H1 (cell line): ENCODE measurements around the gene PI4KA.

Experiments used
- EP300 ChIP-seq, 2 experiments: IDR thresholded peaks; 1 replicate in 1 of 2; 2 replicates in 1 of 2; pipeline ENCODE4 v1.6.1; 2011 to 2012; ENCODE audit warnings: low read depth in 2 of 2, low read length in 2 of 2, mild to moderate bottlenecking in 2 of 2, borderline replicate concordance in 1 of 2, inconsistent platforms in 1 of 2, moderate library complexity in 1 of 2
- GABPA ChIP-seq: IDR thresholded peaks from 2 replicates; pipeline ENCODE4 v1.6.1; 2011; ENCODE audit warnings: mild to moderate bottlenecking, low read length, moderate library complexity, borderline replicate concordance; ENCODE audit not compliant: insufficient read depth
- HDAC2 ChIP-seq, 2 experiments: fragments of 300-600 bp in 1 of 2; sonication (generic) in 1 of 2; IDR thresholded peaks; 2 replicates each; pipeline ENCODE4 v1.6.1; 2011 to 2012; ENCODE audit warnings: low read depth in 2 of 2, low read length in 2 of 2, mild to moderate bottlenecking in 2 of 2, moderate library complexity in 2 of 2, borderline replicate concordance in 1 of 2, inconsistent platforms in 1 of 2
- JUND ChIP-seq: IDR thresholded peaks from 2 replicates; pipeline ENCODE4 v1.6.1; 2011; ENCODE audit warnings: mild to moderate bottlenecking, improper control_type of control experiment, low read length
- POLR2A ChIP-seq, 2 experiments: IDR thresholded peaks; 1 replicate in 1 of 2; 2 replicates in 1 of 2; pipeline ENCODE4 v1.6.1; 2011; ENCODE audit warnings: low read depth in 2 of 2, low read length in 2 of 2, mild to moderate bottlenecking in 2 of 2; ENCODE audit errors: control extremely low read depth in 1 of 2
- RAD21 ChIP-seq, 2 experiments: IDR thresholded peaks in 1 of 2; conservative IDR thresholded peaks in 1 of 2; 2 replicates each; pipeline ENCODE4 v1.6.1; 2011; ENCODE audit warnings: low read depth in 2 of 2, low read length in 2 of 2, improper control_type of control experiment in 1 of 2, inconsistent platforms in 1 of 2, mild to moderate bottlenecking in 1 of 2, moderate library complexity in 1 of 2
- SUZ12 ChIP-seq: fragments of 200-600 bp; sonication (generic); IDR thresholded peaks from 2 replicates; pipeline ENCODE4 v1.6.1; 2012; ENCODE audit warnings: mild to moderate bottlenecking, inconsistent platforms, low read length, moderate library complexity, mixed read lengths
- TAF1 ChIP-seq: IDR thresholded peaks from 2 replicates; pipeline ENCODE4 v1.6.1; 2011; ENCODE audit warnings: mild to moderate bottlenecking, low read depth, low read length
- TEAD4 ChIP-seq: IDR thresholded peaks from 2 replicates; pipeline ENCODE4 v1.6.1; 2012; ENCODE audit warnings: low read depth, low read length, inconsistent platforms, mixed read lengths
- ZNF274 ChIP-seq: IDR thresholded peaks from 2 replicates; pipeline ENCODE4 v1.7.0; 2012; ENCODE audit warnings: low read length, borderline replicate concordance; ENCODE audit errors: extremely low read depth
- TF ChIP-seq, protein P1 (sequence below), 3 experiments: IDR thresholded peaks; 1 replicate in 2 of 3; 2 replicates in 1 of 3; pipeline versions ENCODE4 v1.5.1 to v1.6.1; 2011; ENCODE audit warnings: low read length in 3 of 3, mild to moderate bottlenecking in 3 of 3, inconsistent platforms in 2 of 3, low read depth in 1 of 3, moderate library complexity in 1 of 3; ENCODE audit not compliant: insufficient read depth in 1 of 3; ENCODE audit errors: control extremely low read depth in 1 of 3
- TF ChIP-seq, protein P2 (sequence below): IDR thresholded peaks from 2 replicates; pipeline ENCODE4 v1.6.1; 2012; ENCODE audit warnings: inconsistent platforms

- no peak for TF ChIP-seq EP300 (IDR thresholded peaks at IDR 0.05; ENCODE audit: borderline replicate concordance in 1 of 2, low read depth in 2 of 2, low read length in 2 of 2)
- TF ChIP-seq TAF1, result no peak
- TF ChIP-seq, protein P1, sequence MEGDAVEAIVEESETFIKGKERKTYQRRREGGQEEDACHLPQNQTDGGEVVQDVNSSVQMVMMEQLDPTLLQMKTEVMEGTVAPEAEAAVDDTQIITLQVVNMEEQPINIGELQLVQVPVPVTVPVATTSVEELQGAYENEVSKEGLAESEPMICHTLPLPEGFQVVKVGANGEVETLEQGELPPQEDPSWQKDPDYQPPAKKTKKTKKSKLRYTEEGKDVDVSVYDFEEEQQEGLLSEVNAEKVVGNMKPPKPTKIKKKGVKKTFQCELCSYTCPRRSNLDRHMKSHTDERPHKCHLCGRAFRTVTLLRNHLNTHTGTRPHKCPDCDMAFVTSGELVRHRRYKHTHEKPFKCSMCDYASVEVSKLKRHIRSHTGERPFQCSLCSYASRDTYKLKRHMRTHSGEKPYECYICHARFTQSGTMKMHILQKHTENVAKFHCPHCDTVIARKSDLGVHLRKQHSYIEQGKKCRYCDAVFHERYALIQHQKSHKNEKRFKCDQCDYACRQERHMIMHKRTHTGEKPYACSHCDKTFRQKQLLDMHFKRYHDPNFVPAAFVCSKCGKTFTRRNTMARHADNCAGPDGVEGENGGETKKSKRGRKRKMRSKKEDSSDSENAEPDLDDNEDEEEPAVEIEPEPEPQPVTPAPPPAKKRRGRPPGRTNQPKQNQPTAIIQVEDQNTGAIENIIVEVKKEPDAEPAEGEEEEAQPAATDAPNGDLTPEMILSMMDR (IDR thresholded peaks at IDR 0.05; ENCODE audit: control extremely low read depth in 1 of 3, insufficient read depth in 1 of 3, low read depth in 1 of 3, low read length in 3 of 3), result peak; percentile 50 to 61 (median 60)
- TF ChIP-seq RAD21 (IDR thresholded peaks at IDR 0.05 in 1 of 2, conservative IDR thresholded peaks at IDR 0.05 in 1 of 2; ENCODE audit: low read depth in 2 of 2, low read length in 2 of 2), result peak; percentile 23 to 39; a peak in 3 of 4 replicates
- no peak for TF ChIP-seq TEAD4
- no peak for TF ChIP-seq POLR2A (IDR thresholded peaks at IDR 0.05; ENCODE audit: control extremely low read depth in 1 of 2, low read depth in 2 of 2, low read length in 2 of 2)
- TF ChIP-seq SUZ12, result no peak
- no peak for TF ChIP-seq JUND
- TF ChIP-seq ZNF274, result no peak
- no peak for TF ChIP-seq GABPA
- TF ChIP-seq HDAC2 (IDR thresholded peaks at IDR 0.05; ENCODE audit: borderline replicate concordance in 1 of 2, low read depth in 2 of 2, low read length in 2 of 2), result no peak
- TF ChIP-seq, protein P2, sequence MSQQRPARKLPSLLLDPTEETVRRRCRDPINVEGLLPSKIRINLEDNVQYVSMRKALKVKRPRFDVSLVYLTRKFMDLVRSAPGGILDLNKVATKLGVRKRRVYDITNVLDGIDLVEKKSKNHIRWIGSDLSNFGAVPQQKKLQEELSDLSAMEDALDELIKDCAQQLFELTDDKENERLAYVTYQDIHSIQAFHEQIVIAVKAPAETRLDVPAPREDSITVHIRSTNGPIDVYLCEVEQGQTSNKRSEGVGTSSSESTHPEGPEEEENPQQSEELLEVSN, result no peak
Measured at GRCh38 chr22:20758688-20759087, 99.9 kb downstream of the PI4KA start.
